Right hindlimb (tissue), 1 donor: ENCODE results near the gene MIA3.

ENCODE experiments used
- DNase-seq: peaks from one replicate; pipeline ENCODE4 v3.0.0-alpha.2; 2018

Gene MIA3

GRCh38 chr1:222618880-222619596 lies 1.1 kb downstream of the MIA3 start:
- peak; percentile 31 for DNase-seq

- no peak for DNase-seq
Measured at GRCh38 chr1:222620566-222620965, 2.7 kb downstream of the MIA3 start.

- DNase-seq, result no peak
Measured at GRCh38 chr1:222622765-222623164, 4.9 kb downstream of the MIA3 start.

DNA sequence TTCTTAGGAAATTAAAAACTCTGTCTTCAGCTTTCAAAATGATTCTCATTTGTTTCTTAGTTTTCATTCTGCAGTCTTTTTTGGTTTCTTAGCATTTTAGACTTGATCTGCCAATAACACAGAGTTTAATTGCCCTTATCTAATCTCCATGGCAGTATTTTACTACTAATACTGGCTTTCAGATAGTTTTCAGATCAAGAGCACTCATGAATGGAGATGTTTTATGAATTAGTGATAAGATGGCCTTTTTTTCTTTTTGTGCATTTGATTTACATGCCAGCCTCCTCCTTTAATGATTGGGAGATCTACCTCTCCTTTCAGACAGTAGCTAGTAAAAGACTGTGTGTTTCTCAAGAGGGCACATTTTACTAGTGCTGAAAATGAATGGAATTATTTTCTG lies 5.6 kb downstream of the MIA3 start:
- DNase-seq, result no peak

GRCh38 chr1:222624214-222624613 lies 6.3 kb downstream of the MIA3 start:
- no peak for DNase-seq

- no peak for DNase-seq
Measured at GRCh38 chr1:222627232-222627631, 9.3 kb downstream of the MIA3 start.

GRCh38 chr1:222629921-222630535 lies 12.1 kb downstream of the MIA3 start:
- DNase-seq, result no peak

DNA sequence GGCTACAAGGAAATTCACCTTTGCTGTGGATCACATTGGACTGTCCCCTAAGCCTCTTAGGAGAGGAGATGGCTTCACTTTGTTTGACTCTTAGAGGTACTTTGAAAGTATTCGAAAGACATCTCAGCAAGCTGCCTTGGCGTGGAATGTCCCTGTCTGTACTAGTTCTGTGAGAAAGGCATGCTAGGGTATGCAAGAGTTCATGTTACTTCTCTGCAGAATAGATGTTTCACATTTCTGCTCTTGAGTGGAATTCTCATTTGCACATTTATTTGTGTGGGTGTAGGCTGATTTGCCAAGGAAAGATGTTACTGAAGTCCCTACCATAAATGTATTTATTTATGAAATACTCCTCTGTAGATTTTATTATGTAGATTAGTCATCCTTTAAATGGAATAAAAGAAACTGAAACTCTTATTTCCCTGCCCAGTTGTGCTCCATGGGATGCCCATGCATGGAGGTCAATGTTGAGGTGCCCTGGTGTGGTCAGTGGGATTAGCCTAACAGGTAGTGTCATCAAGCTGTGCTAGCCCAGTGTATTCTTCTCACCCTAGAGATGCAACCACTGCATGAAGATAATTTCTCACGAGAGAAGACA lies 13.8 kb downstream of the MIA3 start:
- no peak for DNase-seq

- DNase-seq, result no peak
Measured at GRCh38 chr1:222632749-222633148, 14.9 kb downstream of the MIA3 start.

- DNase-seq, result peak; percentile 53
Measured at GRCh38 chr1:222634180-222635013, 16.5 kb downstream of the MIA3 start.

GRCh38 chr1:222641269-222641948 lies 23.5 kb downstream of the MIA3 start:
- no peak for DNase-seq

DNA sequence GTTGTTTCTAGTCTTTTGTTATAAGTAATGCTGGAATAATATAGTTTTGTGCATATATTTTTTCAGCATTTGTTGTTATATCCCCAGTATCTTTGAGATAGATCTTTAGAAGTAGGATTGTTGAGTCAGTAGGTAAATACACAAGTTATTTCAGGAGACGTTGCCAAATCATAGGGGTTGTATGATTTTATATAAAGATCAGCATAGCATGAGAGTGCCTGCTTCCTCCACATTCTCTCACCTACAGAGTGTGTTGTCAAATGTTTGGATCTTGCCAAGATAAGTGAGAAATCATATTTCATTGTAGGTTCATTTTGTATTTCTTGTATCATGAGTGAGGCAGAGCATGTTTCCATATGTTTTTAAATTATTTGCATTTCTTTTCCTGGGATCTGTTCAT lies 24.6 kb downstream of the MIA3 start:
- DNase-seq, result no peak

DNA sequence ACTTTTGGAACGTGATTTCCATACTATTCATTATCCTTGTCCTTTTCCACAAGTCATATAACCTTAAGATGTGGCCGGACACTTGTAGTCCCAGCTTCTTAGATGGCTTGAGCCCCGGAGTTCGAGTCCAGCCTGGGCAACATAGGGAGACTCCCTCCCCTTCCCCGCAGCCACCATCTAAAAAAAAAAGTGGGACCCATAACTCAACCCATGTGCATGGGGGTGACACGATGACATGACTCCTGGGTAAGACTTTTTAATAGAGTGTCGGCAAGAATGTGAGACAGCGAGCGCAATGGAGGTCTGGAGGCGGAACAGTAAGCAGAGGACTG lies 25.7 kb downstream of the MIA3 start:
- no peak for DNase-seq

DNA sequence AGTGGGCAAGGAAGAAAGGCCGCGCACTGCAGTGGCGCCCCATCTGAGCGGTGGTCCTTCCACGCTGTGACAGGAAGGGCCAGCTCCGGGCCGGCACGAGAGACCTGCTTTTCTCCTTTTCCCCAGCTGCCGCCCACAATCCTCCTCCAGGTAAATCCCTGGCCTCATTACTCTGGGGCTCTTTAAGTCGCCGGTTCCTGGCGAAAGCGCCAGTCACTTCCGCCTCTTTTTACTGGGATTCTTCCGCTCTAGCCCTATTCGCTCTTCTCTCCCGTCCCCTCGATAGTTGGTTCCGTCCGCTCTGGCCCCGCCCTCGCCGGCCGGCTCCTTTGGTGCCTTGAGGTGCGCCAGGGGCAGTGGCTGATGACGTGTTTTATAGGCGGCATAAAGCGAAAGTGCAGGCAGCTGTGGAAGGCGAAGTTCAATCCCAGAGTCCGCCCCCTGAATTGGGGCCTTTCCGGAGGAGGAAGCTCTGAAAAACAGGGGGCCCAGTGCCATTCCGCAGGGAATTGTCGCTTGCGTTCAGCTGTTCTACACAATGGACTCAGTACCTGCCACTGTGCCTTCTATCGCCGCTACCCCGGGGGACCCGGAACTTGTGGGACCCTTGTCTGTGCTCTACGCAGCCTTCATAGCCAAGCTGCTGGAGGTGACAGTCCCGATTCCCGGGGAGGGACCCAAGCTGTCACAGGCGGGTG lies 26.2 kb downstream of the MIA3 start:
- DNase-seq, result peak; percentile 99

GRCh38 chr1:222644636-222644980 lies 26.7 kb downstream of the MIA3 start:
- DNase-seq, result no peak

- DNase-seq, result no peak
Measured at GRCh38 chr1:222652676-222653075, 34.8 kb downstream of the MIA3 start.

GRCh38 chr1:222653178-222653827 lies 35.4 kb downstream of the MIA3 start:
- DNase-seq, result no peak

DNA sequence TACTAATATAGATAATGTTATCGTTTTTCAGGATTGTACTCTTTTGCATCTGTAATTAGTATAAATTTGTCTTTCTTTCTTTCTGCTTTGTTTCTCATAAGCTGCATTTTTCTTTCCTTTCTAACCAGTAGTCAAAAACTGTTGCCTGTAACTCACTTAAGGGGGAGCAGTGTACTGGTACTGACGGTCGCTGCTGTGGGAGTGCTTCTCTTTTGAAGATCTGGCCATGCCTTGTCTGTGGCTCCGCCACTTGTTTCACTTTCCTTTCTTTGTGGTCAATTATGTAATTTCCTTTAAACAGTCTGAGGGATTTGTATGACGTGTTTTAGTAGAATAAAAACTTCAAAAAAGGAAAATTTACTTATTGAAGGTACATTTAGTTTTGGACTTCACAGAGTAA lies 37.0 kb downstream of the MIA3 start:
- no peak for DNase-seq

GRCh38 chr1:222656391-222657155 lies 38.7 kb downstream of the MIA3 start:
- DNase-seq, result no peak

GRCh38 chr1:222657899-222658298 lies 40.0 kb downstream of the MIA3 start:
- DNase-seq, result no peak

DNA sequence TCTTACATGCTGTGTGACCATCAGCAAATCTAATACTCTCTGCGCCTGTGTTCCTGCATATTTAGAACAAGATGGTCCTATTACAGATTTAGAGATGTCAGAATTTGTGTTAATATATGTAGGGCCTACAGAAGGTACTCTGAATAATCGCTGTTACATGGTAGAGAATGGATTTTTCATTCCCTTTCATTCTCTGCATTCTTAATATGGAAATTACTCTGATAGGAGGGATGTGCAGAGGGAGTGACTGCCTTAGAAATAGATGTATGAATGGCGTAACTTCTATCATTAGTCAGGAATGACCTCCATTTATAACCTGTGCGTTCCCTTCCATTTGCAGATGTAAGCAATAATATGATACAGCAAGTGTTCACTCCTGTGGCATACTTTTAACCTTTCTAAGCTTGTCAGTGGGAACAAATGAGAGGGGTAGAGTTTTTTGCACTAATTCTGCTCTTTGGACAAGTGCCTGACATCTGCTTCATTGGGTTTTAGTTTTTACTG lies 45.6 kb downstream of the MIA3 start:
- no peak for DNase-seq
